Neural progenitor cell (in vitro differentiated cells): ENCODE results near the gene CABP2. TPM values are rescaled to one million over a fixed set of nuclear protein-coding genes. Genes with fewer than 3 reads are reported as not detected.

Source experiments
- DNase-seq: peaks from one replicate; pipeline ENCODE4 v3.0.0-alpha.2; 2016; ENCODE audit warnings: low spot score
- H2AFZ ChIP-seq: fragments of 200-600 bp; sonication (generic); replicated peaks from 2 replicates; pipeline ENCODE4 v1.6.1; 2016; ENCODE audit warnings: antibody characterized with exemption
- H3F3A ChIP-seq: fragments of 200-600 bp; sonication (generic); 2 replicates; pipeline ENCODE4 v1.6.1; 2016; ENCODE audit warnings: antibody characterized with exemption, low read depth
- H3K27ac ChIP-seq: fragments of 200-600 bp; sonication (generic); 2 replicates; pipeline ENCODE4 v1.5.1; 2016; ENCODE audit warnings: mild to moderate bottlenecking
- H3K27me3 ChIP-seq: fragments of 200-600 bp; sonication (generic); 2 replicates; pipeline ENCODE4 v1.6.1; 2016; ENCODE audit warnings: mild to moderate bottlenecking, moderate library complexity
- H3K36me3 ChIP-seq: fragments of 200-600 bp; sonication (generic); 2 replicates; pipeline ENCODE4 v1.5.1; 2016
- H3K4me1 ChIP-seq: fragments of 200-600 bp; sonication (generic); 2 replicates; pipeline ENCODE4 v1.6.1; 2016; ENCODE audit warnings: mixed run types
- H3K4me2 ChIP-seq: fragments of 200-600 bp; sonication (generic); 2 replicates; pipeline ENCODE4 v1.6.1; 2016
- H3K4me3 ChIP-seq: fragments of 200-600 bp; sonication (generic); 2 replicates; pipeline ENCODE4 v1.5.1; 2016
- H3K79me2 ChIP-seq: fragments of 200-600 bp; sonication (generic); 2 replicates; pipeline ENCODE4 v1.6.1; 2016; ENCODE audit warnings: low read depth
- H3K9ac ChIP-seq: fragments of 200-600 bp; sonication (generic); 2 replicates; pipeline ENCODE4 v1.6.1; 2016
- H3K9me3 ChIP-seq: fragments of 200-600 bp; sonication (generic); 2 replicates; pipeline ENCODE4 v1.5.1; 2016; ENCODE audit warnings: low read depth
- H4K20me1 ChIP-seq: fragments of 200-600 bp; sonication (generic); 2 replicates; pipeline ENCODE4 v1.6.1; 2016; ENCODE audit warnings: low read depth
- H3K27ac Mint-ChIP-seq: 3 replicates; pipeline ENCODE4 v1.8.0; 2021; ENCODE audit warnings: mixed read lengths
- H3K27me3 Mint-ChIP-seq: 2 replicates; pipeline ENCODE4 v1.8.0; 2022; ENCODE audit warnings: low read depth, mild to moderate bottlenecking, inconsistent platforms, moderate library complexity, mixed read lengths; ENCODE audit not compliant: insufficient read depth
- H3K36me3 Mint-ChIP-seq: 3 replicates; pipeline ENCODE4 v1.8.0; 2021; ENCODE audit warnings: mixed read lengths
- H3K4me1 Mint-ChIP-seq: 3 replicates; pipeline ENCODE4 v1.8.0; 2021; ENCODE audit warnings: mixed read lengths
- H3K4me3 Mint-ChIP-seq: 3 replicates; pipeline ENCODE4 v1.8.0; 2021; ENCODE audit warnings: mild to moderate bottlenecking, moderate library complexity, mixed read lengths
- H3K9me3 Mint-ChIP-seq: 3 replicates; pipeline ENCODE4 v1.8.0; 2020; ENCODE audit warnings: mixed read lengths
- EZH2 ChIP-seq: fragments of 200-600 bp; sonication (generic); IDR thresholded peaks from 2 replicates; pipeline ENCODE4 v1.6.1; 2017; ENCODE audit warnings: antibody characterized with exemption, mild to moderate bottlenecking, moderate library complexity
- EZH2phosphoT487 ChIP-seq: fragments of 200-600 bp; sonication (generic); IDR thresholded peaks from 2 replicates; pipeline ENCODE4 v1.6.1; 2017; ENCODE audit warnings: antibody characterized with exemption
- total RNA-seq: library from RNA; depleted of rRNA; stranded (reverse); fragments of >200 nt; gene quantifications from 2 replicates; pipeline ENCODE4 v1.2.3, GENCODE V29; 2015; ENCODE audit warnings: low replicate concordance
- TF ChIP-seq, protein P1 (sequence below): fragments of 200-600 bp; sonication (generic); IDR thresholded peaks from 2 replicates; pipeline ENCODE4 v1.5.1; 2017; ENCODE audit warnings: antibody characterized with exemption, mild to moderate bottlenecking

Gene CABP2
- total RNA-seq, 1 donor from 2014 or later, result not detected

- TF ChIP-seq EZH2 (no peak), EZH2phosphoT487 (no peak)
- TF ChIP-seq, protein P1, sequence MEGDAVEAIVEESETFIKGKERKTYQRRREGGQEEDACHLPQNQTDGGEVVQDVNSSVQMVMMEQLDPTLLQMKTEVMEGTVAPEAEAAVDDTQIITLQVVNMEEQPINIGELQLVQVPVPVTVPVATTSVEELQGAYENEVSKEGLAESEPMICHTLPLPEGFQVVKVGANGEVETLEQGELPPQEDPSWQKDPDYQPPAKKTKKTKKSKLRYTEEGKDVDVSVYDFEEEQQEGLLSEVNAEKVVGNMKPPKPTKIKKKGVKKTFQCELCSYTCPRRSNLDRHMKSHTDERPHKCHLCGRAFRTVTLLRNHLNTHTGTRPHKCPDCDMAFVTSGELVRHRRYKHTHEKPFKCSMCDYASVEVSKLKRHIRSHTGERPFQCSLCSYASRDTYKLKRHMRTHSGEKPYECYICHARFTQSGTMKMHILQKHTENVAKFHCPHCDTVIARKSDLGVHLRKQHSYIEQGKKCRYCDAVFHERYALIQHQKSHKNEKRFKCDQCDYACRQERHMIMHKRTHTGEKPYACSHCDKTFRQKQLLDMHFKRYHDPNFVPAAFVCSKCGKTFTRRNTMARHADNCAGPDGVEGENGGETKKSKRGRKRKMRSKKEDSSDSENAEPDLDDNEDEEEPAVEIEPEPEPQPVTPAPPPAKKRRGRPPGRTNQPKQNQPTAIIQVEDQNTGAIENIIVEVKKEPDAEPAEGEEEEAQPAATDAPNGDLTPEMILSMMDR, result no peak
- H3K9me3 ChIP-seq, result no peaks in the 10 kb centered on the region
- no peak overlapping the region for H2AFZ ChIP-seq
- peaks cover 12% of the 10 kb centered on the region for H3K27me3 Mint-ChIP-seq
- H3K4me3 Mint-ChIP-seq, result no peak overlapping the region
- H3K4me1 Mint-ChIP-seq, result peaks cover 11% of the 10 kb centered on the region
- H3K79me2 ChIP-seq, result no peaks in the 10 kb centered on the region
- no peaks in the 10 kb centered on the region for H3K36me3 ChIP-seq
- H3K36me3 Mint-ChIP-seq, result no peaks in the 10 kb centered on the region
- no peak overlapping the region for H3K9ac ChIP-seq
- no peak overlapping the region for H3K4me3 ChIP-seq
- H3K27me3 ChIP-seq, result no peaks in the 10 kb centered on the region
- H3K4me2 ChIP-seq, result no peak overlapping the region
- no peak overlapping the region for H3K27ac ChIP-seq
- H3K9me3 Mint-ChIP-seq, result no peaks in the 10 kb centered on the region
- no peak for DNase-seq
- no peaks in the 10 kb centered on the region for H3F3A ChIP-seq
- no peak overlapping the region for H3K27ac Mint-ChIP-seq
- H4K20me1 ChIP-seq, result no peaks in the 10 kb centered on the region
- H3K4me1 ChIP-seq, result no peaks in the 10 kb centered on the region
These were observed 2.1 kb downstream of the CABP2 start for GRCh38 chr11:67520856-67521824.

GRCh38 chr11:67519726-67520125 is 3.5 kb downstream of the CABP2 start:
- Histone ChIP-seq H2AFZ (no peak overlapping the region), H3K4me3 (no peak overlapping the region), H3F3A (no peaks in the 10 kb centered on the region), H3K4me1 (no peaks in the 10 kb centered on the region), H3K9me3 (no peaks in the 10 kb centered on the region), H3K27ac (no peak overlapping the region), H3K36me3 (no peaks in the 10 kb centered on the region), H4K20me1 (no peaks in the 10 kb centered on the region), H3K9ac (no peak overlapping the region), H3K4me2 (no peak overlapping the region), H3K79me2 (no peaks in the 10 kb centered on the region), H3K27me3 (no peaks in the 10 kb centered on the region)
- Mint-ChIP-seq H3K9me3 (no peaks in the 10 kb centered on the region), H3K4me1 (peaks cover 4% of the 10 kb centered on the region), H3K27ac (peak overlapping the region; percentile 63), H3K27me3 (peaks cover 12% of the 10 kb centered on the region), H3K36me3 (no peaks in the 10 kb centered on the region), H3K4me3 (no peak overlapping the region)
- TF ChIP-seq EZH2 (no peak), EZH2phosphoT487 (no peak)
- TF ChIP-seq, protein P1, result no peak
- no peak for DNase-seq

GRCh38 chr11:67517784-67518552 is 5.3 kb downstream of the CABP2 start:
- no peak for DNase-seq
- H3K79me2 ChIP-seq, result no peaks in the 10 kb centered on the region
- H3K27me3 Mint-ChIP-seq, result peaks cover 11% of the 10 kb centered on the region
- H3K27ac ChIP-seq, result no peak overlapping the region
- no peak overlapping the region for H3K9ac ChIP-seq
- no peak overlapping the region for H3K4me3 ChIP-seq
- no peak overlapping the region for H3K4me2 ChIP-seq
- peaks cover 17% of the 10 kb centered on the region for H3K27me3 ChIP-seq
- TF ChIP-seq EZH2, result no peak
- no peaks in the 10 kb centered on the region for H3K36me3 Mint-ChIP-seq
- H3K9me3 ChIP-seq, result no peaks in the 10 kb centered on the region
- H3K36me3 ChIP-seq, result no peaks in the 10 kb centered on the region
- H4K20me1 ChIP-seq, result no peaks in the 10 kb centered on the region
- H3K4me1 ChIP-seq, result no peaks in the 10 kb centered on the region
- H3K4me3 Mint-ChIP-seq, result no peak overlapping the region
- H3F3A ChIP-seq, result no peaks in the 10 kb centered on the region
- H3K27ac Mint-ChIP-seq, result no peak overlapping the region
- H3K4me1 Mint-ChIP-seq, result no peaks in the 10 kb centered on the region
- no peak overlapping the region for H2AFZ ChIP-seq
- no peaks in the 10 kb centered on the region for H3K9me3 Mint-ChIP-seq
